HG03175 (cell line): ENCODE data around the gene MED12L.

Experiments
- ATAC-seq: cut with Tn5 transposase; IDR thresholded peaks from one replicate; pipeline ENCODE4 v1.9.1; 2021; ENCODE audit warnings: mild to moderate bottlenecking, moderate library complexity; ENCODE audit not compliant: unreplicated experiment

The MED12L gene

DNA sequence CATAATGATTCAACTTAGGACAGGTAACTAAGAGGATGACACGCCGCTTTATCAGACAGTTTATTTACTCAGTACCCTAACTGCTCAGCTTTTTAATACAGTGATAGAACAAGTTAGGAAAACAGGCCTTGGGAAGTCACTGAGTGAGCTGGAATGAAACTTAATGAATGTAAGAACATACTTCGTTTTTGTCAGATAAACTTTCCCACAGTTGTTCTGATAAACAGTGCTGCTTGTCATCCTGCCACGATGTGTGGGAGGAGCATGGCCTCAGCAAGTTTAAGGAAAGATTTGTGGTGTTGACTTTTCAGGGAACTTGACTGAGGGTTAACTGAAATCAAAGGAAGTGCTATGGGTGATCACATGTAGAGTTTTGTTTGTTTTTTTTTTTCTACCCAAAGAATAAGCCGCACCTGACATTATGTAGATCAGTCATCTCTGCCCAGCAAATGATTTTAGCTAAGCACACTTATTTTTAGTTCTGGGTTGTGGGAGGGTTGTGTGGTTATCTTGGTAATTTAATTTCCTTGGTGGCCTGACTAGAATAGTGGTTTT, 198.5 kb downstream of the MED12L start:
- no peak for ATAC-seq

GRCh38 chr3:151285940-151286339, 200.5 kb downstream of the MED12L start:
- ATAC-seq = no peak

DNA sequence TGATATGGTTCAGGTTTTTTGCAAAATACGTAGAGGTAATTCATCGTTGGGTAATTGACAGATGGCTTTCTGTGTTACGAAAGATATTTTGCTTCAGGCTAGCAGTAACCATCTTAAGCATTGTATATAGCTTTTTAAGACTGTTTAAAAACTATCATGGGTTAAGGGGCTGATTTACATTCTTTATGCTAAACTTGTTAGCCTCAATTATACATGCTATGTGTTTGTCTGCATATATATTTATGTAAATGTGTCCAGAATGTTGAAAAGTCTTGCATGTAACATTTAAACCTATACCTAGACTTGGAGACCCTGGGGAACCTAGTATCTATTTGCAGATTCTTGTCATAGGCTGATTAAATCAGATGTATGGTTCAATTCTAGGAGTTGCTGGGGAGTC, 204.0 kb downstream of the MED12L start:
- ATAC-seq = no peak

GRCh38 chr3:151290673-151291072, 205.2 kb downstream of the MED12L start:
- ATAC-seq = no peak

DNA sequence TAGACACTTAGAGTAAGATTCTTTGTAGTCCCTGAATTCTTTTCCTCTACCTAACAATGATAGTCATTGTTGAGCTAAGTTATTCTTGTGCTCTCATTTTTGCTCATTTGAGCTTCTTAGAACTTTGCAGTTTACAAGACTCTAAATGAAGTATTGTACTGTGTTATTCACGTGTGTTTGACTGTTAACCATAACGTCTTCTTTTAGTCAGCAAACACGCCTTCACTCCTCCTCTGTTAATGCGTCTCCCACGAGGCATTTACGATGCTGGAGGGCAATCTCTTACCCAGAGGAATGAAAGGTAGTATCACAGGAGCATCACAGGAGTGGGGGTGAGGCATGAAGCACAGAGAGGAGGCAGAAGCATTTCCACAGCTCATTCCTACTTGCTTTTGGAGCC, 207.7 kb downstream of the MED12L start:
- ATAC-seq = no peak

GRCh38 chr3:151296226-151296625, 210.8 kb downstream of the MED12L start:
- ATAC-seq = no peak

- ATAC-seq = no peak
Observed at GRCh38 chr3:151297429-151297828, 212.0 kb downstream of the MED12L start.

GRCh38 chr3:151299006-151299405, 213.5 kb downstream of the MED12L start:
- ATAC-seq = no peak

GRCh38 chr3:151300539-151300938, 215.1 kb downstream of the MED12L start:
- no peak for ATAC-seq

DNA sequence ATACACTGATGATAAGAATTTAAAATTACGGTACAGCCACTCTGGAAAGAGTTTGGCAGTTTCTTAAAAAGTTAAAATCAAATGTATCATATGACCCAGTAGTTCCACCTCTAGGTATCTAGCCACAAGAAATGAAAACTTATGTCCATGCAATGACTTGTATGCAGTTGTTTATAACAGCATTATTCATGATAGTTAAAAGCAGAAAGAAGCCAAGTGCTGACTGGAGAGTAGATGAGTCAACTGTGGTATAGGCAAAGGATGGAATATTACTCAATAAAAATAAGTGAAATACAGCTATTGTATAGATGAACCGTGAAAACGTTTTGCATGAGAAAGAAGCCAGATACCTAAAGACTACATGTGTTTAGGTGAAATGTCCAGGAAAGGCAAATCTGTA, 216.3 kb downstream of the MED12L start:
- no peak for ATAC-seq

DNA sequence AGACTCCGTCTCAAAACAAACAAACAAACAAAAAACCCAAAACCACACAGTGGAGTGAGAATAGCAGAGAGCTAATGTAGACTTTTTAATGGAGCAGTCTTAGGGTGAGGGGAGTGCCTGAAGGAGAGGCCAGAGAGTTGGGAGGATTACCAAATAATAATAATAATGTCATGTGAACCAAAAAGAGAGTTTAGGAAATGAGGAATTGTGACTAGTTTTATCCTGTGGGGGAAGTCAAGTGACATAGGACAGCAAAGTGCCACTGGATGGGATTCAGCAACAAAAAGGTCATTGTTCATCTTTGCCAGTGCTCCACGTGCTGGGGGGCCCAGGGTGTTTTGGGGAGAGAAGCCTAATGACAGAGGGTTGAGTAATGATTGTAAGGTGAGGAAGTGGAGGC, 218.3 kb downstream of the MED12L start:
- no peak for ATAC-seq

DNA sequence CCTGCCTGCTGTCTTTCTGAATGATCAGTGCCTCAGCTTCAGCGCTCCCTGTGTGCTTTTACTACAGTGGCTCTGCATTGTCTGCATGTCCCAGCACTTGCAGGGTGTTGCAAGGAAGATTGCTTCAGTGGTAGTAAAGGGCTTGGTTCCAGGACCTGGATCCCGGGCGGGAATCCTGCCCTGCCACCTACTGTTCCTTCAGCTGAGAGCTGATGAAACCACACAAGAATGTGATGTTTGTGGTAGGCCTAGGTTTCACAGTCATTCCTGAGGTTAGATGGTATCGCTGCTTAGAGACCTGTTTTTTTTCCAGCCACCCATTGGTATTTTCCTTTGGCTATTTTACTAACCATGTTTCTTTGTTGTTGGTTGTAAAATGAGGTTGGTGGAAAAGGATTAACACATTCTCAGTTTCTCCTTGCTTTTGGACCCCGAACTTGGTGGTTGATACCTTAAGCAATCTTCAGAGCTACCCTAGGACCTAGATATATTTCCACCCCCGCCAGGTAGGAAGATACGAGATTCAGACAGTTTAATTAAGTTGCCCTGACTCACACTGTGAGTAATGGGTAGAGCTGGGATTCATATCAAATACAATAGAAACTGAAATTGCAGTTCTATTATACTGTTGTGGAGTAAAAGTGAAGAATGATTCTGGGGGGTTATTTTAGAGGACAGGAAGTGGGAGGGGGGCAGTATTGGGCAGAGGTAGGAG, 219.8 kb downstream of the MED12L start:
- no peak for ATAC-seq

DNA sequence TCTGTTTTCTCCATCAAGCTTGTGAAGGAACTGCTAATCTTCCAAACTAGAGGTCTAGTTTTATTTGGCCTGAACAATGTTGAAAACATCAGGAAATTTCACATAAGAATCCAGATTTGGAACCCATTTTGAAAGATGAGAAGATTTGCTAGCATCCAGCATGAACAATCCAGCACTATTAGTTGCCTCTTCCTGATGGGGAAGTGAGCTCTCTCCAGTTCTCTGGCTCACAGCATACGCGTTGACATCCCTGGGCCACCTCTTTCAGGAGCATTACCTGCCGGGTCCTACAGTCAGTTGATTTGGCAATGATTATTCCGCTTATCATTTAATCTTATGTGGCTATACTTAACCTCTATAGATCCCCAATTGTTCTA, 220.3 kb downstream of the MED12L start:
- ATAC-seq = no peak

DNA sequence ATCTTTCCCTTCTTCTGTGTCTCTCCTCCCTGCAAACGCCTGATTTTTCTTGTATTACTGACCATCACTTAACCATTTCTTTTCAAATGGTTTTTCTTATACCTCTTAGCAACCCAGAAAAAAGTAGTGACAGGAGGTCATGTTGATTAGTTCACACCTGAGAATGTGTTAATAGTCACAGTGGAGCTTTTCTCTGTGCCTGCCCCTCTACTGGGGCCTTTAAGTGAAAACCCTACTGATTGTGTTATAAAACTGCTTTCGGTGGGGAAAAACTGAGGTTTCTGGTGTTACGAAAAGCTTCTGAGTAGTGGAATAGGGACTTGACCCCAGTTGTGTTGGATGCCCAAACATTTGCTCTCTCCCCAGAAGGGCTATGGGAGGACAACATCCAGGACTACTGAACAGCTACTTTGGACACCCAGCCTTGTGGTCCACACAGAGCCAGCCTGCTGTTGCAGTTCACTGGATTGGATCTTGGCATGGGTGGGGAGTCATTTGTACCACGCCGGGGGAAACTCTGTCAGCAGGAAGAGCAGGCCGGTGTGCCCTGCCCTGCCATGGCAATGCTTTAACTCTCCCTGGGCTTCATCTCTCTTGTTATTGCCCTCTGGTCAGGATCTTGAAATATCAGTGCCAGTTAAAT, 220.8 kb downstream of the MED12L start:
- no peak for ATAC-seq

GRCh38 chr3:151307131-151307530, 221.7 kb downstream of the MED12L start:
- ATAC-seq = no peak

- ATAC-seq = no peak
Observed at GRCh38 chr3:151307583-151308488, 222.4 kb downstream of the MED12L start.

- ATAC-seq = no peak
Observed at GRCh38 chr3:151309566-151309965, 224.1 kb downstream of the MED12L start.

- no peak for ATAC-seq
Observed at GRCh38 chr3:151312972-151313371, 227.5 kb downstream of the MED12L start.

- no peak for ATAC-seq
Observed at GRCh38 chr3:151314137-151314536, 228.7 kb downstream of the MED12L start.

GRCh38 chr3:151314593-151314992, 229.1 kb downstream of the MED12L start:
- no peak for ATAC-seq

DNA sequence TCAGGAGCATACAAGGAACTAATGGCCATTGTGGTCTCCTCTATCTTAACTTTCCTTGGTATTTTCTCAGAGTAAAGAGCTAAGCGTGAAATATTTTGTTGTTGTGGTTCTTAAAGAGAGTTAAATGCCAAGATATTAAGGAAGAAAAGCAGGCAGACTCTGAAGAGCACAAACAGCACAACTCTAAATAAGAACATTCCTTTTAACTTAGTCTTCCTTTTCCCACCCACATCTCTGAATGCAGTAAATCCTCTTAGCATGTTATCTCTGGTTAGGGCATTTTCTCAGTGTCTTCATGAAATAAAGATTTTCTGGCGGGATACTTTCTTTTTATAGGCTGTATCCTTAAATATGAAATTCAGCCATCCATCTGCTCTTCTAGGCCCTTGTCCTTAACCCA, 229.7 kb downstream of the MED12L start:
- no peak for ATAC-seq
